Transverse colon (tissue), 3 donors: ENCODE results near the gene IL12RB2.

ENCODE experiments used
- EP300 ChIP-seq: sonication (generic); formaldehyde crosslinking; IDR thresholded peaks from one replicate; pipeline ENCODE4 v1.6.1; 2017; ENCODE audit warnings: antibody characterized with exemption, low read depth
- TF ChIP-seq, protein P1 (sequence below), 5 experiments: fragments of 200-600 bp in 3 of 5; fragments of 450-650 bp in 2 of 5; sonication (generic) in 3 of 5; IDR thresholded peaks; 1 replicate in 2 of 5; 2 replicates in 3 of 5; pipeline ENCODE4 v1.5.1; 2016 to 2017; ENCODE audit warnings: antibody characterized with exemption in 5 of 5, inconsistent platforms in 3 of 5, mild to moderate bottlenecking in 2 of 5, moderate library complexity in 1 of 5

DNA sequence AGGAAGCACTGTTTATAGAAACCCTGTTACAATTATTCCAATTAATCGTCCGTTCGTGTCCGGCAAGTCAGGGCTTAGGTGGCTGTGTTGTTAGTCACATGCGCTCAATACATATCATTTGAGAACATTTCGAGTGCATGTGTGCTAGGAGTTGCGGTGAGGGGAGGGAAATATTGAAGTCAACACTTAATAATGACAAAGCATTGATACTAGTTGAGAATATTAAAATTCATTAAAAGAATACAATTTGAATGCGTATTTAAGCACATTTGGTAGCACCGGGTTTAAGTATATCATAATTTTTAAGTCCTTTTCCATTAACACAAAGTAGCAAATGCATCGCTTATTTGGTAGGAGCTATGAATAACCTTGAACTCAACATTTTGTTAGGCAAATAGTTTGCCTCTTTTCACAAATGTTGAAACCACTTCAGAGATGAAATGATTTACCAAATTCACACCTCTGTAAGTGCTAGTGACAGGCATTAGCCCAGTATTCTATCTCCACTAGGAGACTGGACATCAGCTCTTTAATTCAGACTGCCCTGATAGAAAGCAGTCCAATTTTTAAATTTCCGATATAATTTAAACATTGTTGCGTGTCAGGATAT lies 123.6 kb downstream of the IL12RB2 start:
- no peak for TF ChIP-seq EP300
- TF ChIP-seq, protein P1, sequence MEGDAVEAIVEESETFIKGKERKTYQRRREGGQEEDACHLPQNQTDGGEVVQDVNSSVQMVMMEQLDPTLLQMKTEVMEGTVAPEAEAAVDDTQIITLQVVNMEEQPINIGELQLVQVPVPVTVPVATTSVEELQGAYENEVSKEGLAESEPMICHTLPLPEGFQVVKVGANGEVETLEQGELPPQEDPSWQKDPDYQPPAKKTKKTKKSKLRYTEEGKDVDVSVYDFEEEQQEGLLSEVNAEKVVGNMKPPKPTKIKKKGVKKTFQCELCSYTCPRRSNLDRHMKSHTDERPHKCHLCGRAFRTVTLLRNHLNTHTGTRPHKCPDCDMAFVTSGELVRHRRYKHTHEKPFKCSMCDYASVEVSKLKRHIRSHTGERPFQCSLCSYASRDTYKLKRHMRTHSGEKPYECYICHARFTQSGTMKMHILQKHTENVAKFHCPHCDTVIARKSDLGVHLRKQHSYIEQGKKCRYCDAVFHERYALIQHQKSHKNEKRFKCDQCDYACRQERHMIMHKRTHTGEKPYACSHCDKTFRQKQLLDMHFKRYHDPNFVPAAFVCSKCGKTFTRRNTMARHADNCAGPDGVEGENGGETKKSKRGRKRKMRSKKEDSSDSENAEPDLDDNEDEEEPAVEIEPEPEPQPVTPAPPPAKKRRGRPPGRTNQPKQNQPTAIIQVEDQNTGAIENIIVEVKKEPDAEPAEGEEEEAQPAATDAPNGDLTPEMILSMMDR (IDR thresholded peaks at IDR 0.05) = no peak
